ENCODE results near the gene SLCO2B1.

SLCO2B1 gene

GRCh38 chr11:75174781-75175370, 24.0 kb downstream of the SLCO2B1 start:
- Histone ChIP-seq H3K4me2 (ENCODE audit: insufficient read depth, low read length, poor library complexity, severe bottlenecking) (no peak overlapping the region), H2BK120ac (ENCODE audit: low read depth, low read length) (no peak overlapping the region), H3K4me3 (ENCODE audit: low read length in 2 of 2) (no peak overlapping the region), H3K36me3 (replicated peaks in 1 of 2; ENCODE audit: control insufficient read depth in 2 of 2, insufficient read depth in 2 of 2, low read length in 2 of 2) (no peaks in the 10 kb centered on the region), H3K27ac (replicated peaks; ENCODE audit: low read length) (no peak overlapping the region), H2BK5ac (ENCODE audit: low read length) (no peak overlapping the region), H3K27me3 (ENCODE audit: control insufficient read depth in 3 of 3, insufficient read depth in 3 of 3, low read depth in 1 of 3, low read length in 3 of 3) (no peaks in the 10 kb centered on the region), H4K8ac (ENCODE audit: low read depth, low read length) (no peak overlapping the region), H2AFZ (ENCODE audit: low read length) (peak overlapping the region; percentile 88), H2BK15ac (ENCODE audit: low read length) (no peak overlapping the region), H3K79me1 (ENCODE audit: low read depth, low read length) (no peaks in the 10 kb centered on the region), H3K4ac (ENCODE audit: low read length) (no peak overlapping the region), H3K9ac (ENCODE audit: low read depth, low read length, poor library complexity) (no peak overlapping the region), H3K9me3 (replicated peaks in 1 of 2; ENCODE audit: control insufficient read depth in 2 of 2, insufficient read depth in 1 of 2, low read depth in 1 of 2, low read length in 2 of 2) (no peaks in the 10 kb centered on the region), H2AK5ac (ENCODE audit: low read depth, low read length) (no peak overlapping the region), H3K23ac (ENCODE audit: low read depth, low read length, poor library complexity) (no peak overlapping the region), H3K14ac (ENCODE audit: low read length) (no peak overlapping the region), H3K4me1 (ENCODE audit: control insufficient read depth in 2 of 2, insufficient read depth in 1 of 2, low read depth in 1 of 2, low read length in 2 of 2) (peaks cover 0 to 5% of the 10 kb centered on the region in 2 donors), H4K91ac (ENCODE audit: low read depth, low read length, poor library complexity) (no peak overlapping the region), H3K18ac (ENCODE audit: low read length) (no peak overlapping the region), H2BK12ac (ENCODE audit: low read length) (no peak overlapping the region)
- no CpG with 5 or more reads among the region's 7 CpGs for WGBS, 2 donors (ENCODE audit: extremely low coverage in 2 of 2, insufficient read length in 2 of 2, insufficient replicate concordance in 1 of 2)
- DNase-seq (ENCODE audit: low spot score) = no peak

- no CpG with 5 or more reads among the region's 3 CpGs for WGBS, 2 donors (ENCODE audit: extremely low coverage in 2 of 2, insufficient read length in 2 of 2, insufficient replicate concordance in 1 of 2)
- H3K4ac ChIP-seq (ENCODE audit: low read length) = no peak overlapping the region
- H3K27ac ChIP-seq (replicated peaks; ENCODE audit: low read length) = no peak overlapping the region
- no peak overlapping the region for H4K91ac ChIP-seq (ENCODE audit: low read depth, low read length, poor library complexity)
- no peaks in the 10 kb centered on the region for H3K9me3 ChIP-seq (replicated peaks in 1 of 2; ENCODE audit: control insufficient read depth in 2 of 2, insufficient read depth in 1 of 2, low read depth in 1 of 2, low read length in 2 of 2)
- DNase-seq (ENCODE audit: low spot score) = no peak
- no peak overlapping the region for H3K4me3 ChIP-seq (ENCODE audit: low read length in 2 of 2)
- H3K4me1 ChIP-seq (ENCODE audit: control insufficient read depth in 2 of 2, insufficient read depth in 1 of 2, low read depth in 1 of 2, low read length in 2 of 2) = no peaks in the 10 kb centered on the region
- H2BK120ac ChIP-seq (ENCODE audit: low read depth, low read length) = no peak overlapping the region
- no peak overlapping the region for H3K9ac ChIP-seq (ENCODE audit: low read depth, low read length, poor library complexity)
- no peaks in the 10 kb centered on the region for H3K79me1 ChIP-seq (ENCODE audit: low read depth, low read length)
- H4K8ac ChIP-seq (ENCODE audit: low read depth, low read length) = no peak overlapping the region
- H3K27me3 ChIP-seq (ENCODE audit: control insufficient read depth in 3 of 3, insufficient read depth in 3 of 3, low read depth in 1 of 3, low read length in 3 of 3) = no peaks in the 10 kb centered on the region
- H3K36me3 ChIP-seq (replicated peaks in 1 of 2; ENCODE audit: control insufficient read depth in 2 of 2, insufficient read depth in 2 of 2, low read length in 2 of 2) = no peaks in the 10 kb centered on the region
- H2AK5ac ChIP-seq (ENCODE audit: low read depth, low read length) = no peak overlapping the region
- no peak overlapping the region for H2BK15ac ChIP-seq (ENCODE audit: low read length)
- H3K18ac ChIP-seq (ENCODE audit: low read length) = peak overlapping the region; percentile 44
- H3K4me2 ChIP-seq (ENCODE audit: insufficient read depth, low read length, poor library complexity, severe bottlenecking) = no peak overlapping the region
- H2AFZ ChIP-seq (ENCODE audit: low read length) = no peak overlapping the region
- H3K23ac ChIP-seq (ENCODE audit: low read depth, low read length, poor library complexity) = no peak overlapping the region
- no peak overlapping the region for H3K14ac ChIP-seq (ENCODE audit: low read length)
- H2BK5ac ChIP-seq (ENCODE audit: low read length) = no peak overlapping the region
- no peak overlapping the region for H2BK12ac ChIP-seq (ENCODE audit: low read length)
Measured at GRCh38 chr11:75182664-75183063, 31.8 kb downstream of the SLCO2B1 start.

- Histone ChIP-seq H3K36me3 (replicated peaks in 1 of 2; ENCODE audit: control insufficient read depth in 2 of 2, insufficient read depth in 2 of 2, low read length in 2 of 2) (no peaks in the 10 kb centered on the region), H3K14ac (ENCODE audit: low read length) (no peak overlapping the region), H2BK12ac (ENCODE audit: low read length) (no peak overlapping the region), H3K27ac (replicated peaks; ENCODE audit: low read length) (no peak overlapping the region), H3K18ac (ENCODE audit: low read length) (no peak overlapping the region), H3K79me1 (ENCODE audit: low read depth, low read length) (no peaks in the 10 kb centered on the region), H3K4me3 (ENCODE audit: low read length in 2 of 2) (peak overlapping the region in 1 of 2 donors; percentile 56), H3K27me3 (ENCODE audit: control insufficient read depth in 3 of 3, insufficient read depth in 3 of 3, low read depth in 1 of 3, low read length in 3 of 3) (no peaks in the 10 kb centered on the region), H2BK5ac (ENCODE audit: low read length) (no peak overlapping the region), H2AK5ac (ENCODE audit: low read depth, low read length) (no peak overlapping the region), H2BK15ac (ENCODE audit: low read length) (no peak overlapping the region), H2AFZ (ENCODE audit: low read length) (no peak overlapping the region), H3K4ac (ENCODE audit: low read length) (no peak overlapping the region), H2BK120ac (ENCODE audit: low read depth, low read length) (no peak overlapping the region), H3K23ac (ENCODE audit: low read depth, low read length, poor library complexity) (no peak overlapping the region), H3K4me2 (ENCODE audit: insufficient read depth, low read length, poor library complexity, severe bottlenecking) (no peak overlapping the region), H4K91ac (ENCODE audit: low read depth, low read length, poor library complexity) (no peak overlapping the region), H4K8ac (ENCODE audit: low read depth, low read length) (no peak overlapping the region), H3K4me1 (ENCODE audit: control insufficient read depth in 2 of 2, insufficient read depth in 1 of 2, low read depth in 1 of 2, low read length in 2 of 2) (no peaks in the 10 kb centered on the region), H3K9me3 (replicated peaks in 1 of 2; ENCODE audit: control insufficient read depth in 2 of 2, insufficient read depth in 1 of 2, low read depth in 1 of 2, low read length in 2 of 2) (no peaks in the 10 kb centered on the region), H3K9ac (ENCODE audit: low read depth, low read length, poor library complexity) (no peak overlapping the region)
- no CpG with 5 or more reads among the region's 4 CpGs for WGBS, 2 donors (ENCODE audit: extremely low coverage in 2 of 2, insufficient read length in 2 of 2, insufficient replicate concordance in 1 of 2)
- no peak for DNase-seq (ENCODE audit: low spot score)
Measured at GRCh38 chr11:75184051-75184450, 33.1 kb downstream of the SLCO2B1 start.

GRCh38 chr11:75184757-75185425, 34.0 kb downstream of the SLCO2B1 start:
- Histone ChIP-seq H3K4ac (ENCODE audit: low read length) (no peak overlapping the region), H3K27me3 (ENCODE audit: control insufficient read depth in 3 of 3, insufficient read depth in 3 of 3, low read depth in 1 of 3, low read length in 3 of 3) (no peaks in the 10 kb centered on the region), H3K36me3 (replicated peaks in 1 of 2; ENCODE audit: control insufficient read depth in 2 of 2, insufficient read depth in 2 of 2, low read length in 2 of 2) (no peaks in the 10 kb centered on the region), H3K9me3 (replicated peaks in 1 of 2; ENCODE audit: control insufficient read depth in 2 of 2, insufficient read depth in 1 of 2, low read depth in 1 of 2, low read length in 2 of 2) (no peaks in the 10 kb centered on the region), H2BK120ac (ENCODE audit: low read depth, low read length) (no peak overlapping the region), H3K23ac (ENCODE audit: low read depth, low read length, poor library complexity) (no peak overlapping the region), H2BK15ac (ENCODE audit: low read length) (no peak overlapping the region), H3K14ac (ENCODE audit: low read length) (no peak overlapping the region), H3K79me1 (ENCODE audit: low read depth, low read length) (no peaks in the 10 kb centered on the region), H3K27ac (replicated peaks; ENCODE audit: low read length) (no peak overlapping the region), H2AK5ac (ENCODE audit: low read depth, low read length) (no peak overlapping the region), H2AFZ (ENCODE audit: low read length) (peak overlapping the region; percentile 60), H2BK12ac (ENCODE audit: low read length) (no peak overlapping the region), H3K4me3 (ENCODE audit: low read length in 2 of 2) (no peak overlapping the region), H2BK5ac (ENCODE audit: low read length) (no peak overlapping the region), H3K4me2 (ENCODE audit: insufficient read depth, low read length, poor library complexity, severe bottlenecking) (no peak overlapping the region), H4K91ac (ENCODE audit: low read depth, low read length, poor library complexity) (no peak overlapping the region), H3K9ac (ENCODE audit: low read depth, low read length, poor library complexity) (no peak overlapping the region), H3K18ac (ENCODE audit: low read length) (no peak overlapping the region), H4K8ac (ENCODE audit: low read depth, low read length) (no peak overlapping the region), H3K4me1 (ENCODE audit: control insufficient read depth in 2 of 2, insufficient read depth in 1 of 2, low read depth in 1 of 2, low read length in 2 of 2) (no peaks in the 10 kb centered on the region)
- no peak for DNase-seq (ENCODE audit: low spot score)
- no CpG with 5 or more reads among the region's 3 CpGs for WGBS, 2 donors (ENCODE audit: extremely low coverage in 2 of 2, insufficient read length in 2 of 2, insufficient replicate concordance in 1 of 2)

All from neuronal stem cell (in vitro differentiated cells).